H9 (cell line): Measurements from ENCODE around the gene PRR20G. TPM values are rescaled to one million over a fixed set of nuclear protein-coding genes. Genes with fewer than 3 reads are reported as not detected.

Source experiments
- DNase-seq: peaks from one replicate; pipeline ENCODE4 v3.0.0-alpha.2; 2017
- H2AFZ ChIP-seq: one replicate; pipeline ENCODE4 v1.6.1; 2013; ENCODE audit warnings: mild to moderate bottlenecking, low read length, control low read depth, moderate library complexity
- H2AK5ac ChIP-seq: 2 replicates; pipeline ENCODE4 v1.6.1; 2013; ENCODE audit warnings: low read length, control low read depth, mixed read lengths; ENCODE audit not compliant: insufficient read length
- H2BK120ac ChIP-seq: one replicate; pipeline ENCODE4 v1.6.1; 2013; ENCODE audit warnings: low read depth, mild to moderate bottlenecking, low read length, control low read depth, inconsistent platforms; ENCODE audit not compliant: poor library complexity, severe bottlenecking
- H2BK12ac ChIP-seq: 2 replicates; pipeline ENCODE4 v1.6.1; 2013; ENCODE audit warnings: low read length, control low read depth, mixed read lengths, low read depth; ENCODE audit not compliant: insufficient read length
- H2BK15ac ChIP-seq: 2 replicates; pipeline ENCODE4 v1.6.1; 2013; ENCODE audit warnings: low read depth, low read length, control low read depth
- H2BK20ac ChIP-seq: one replicate; pipeline ENCODE4 v1.6.1; 2013; ENCODE audit warnings: low read depth, mild to moderate bottlenecking, low read length, control low read depth, inconsistent platforms; ENCODE audit not compliant: poor library complexity, severe bottlenecking
- H2BK5ac ChIP-seq: 2 replicates; pipeline ENCODE4 v1.6.1; 2013; ENCODE audit warnings: low read length, control low read depth, mixed read lengths; ENCODE audit not compliant: insufficient read length
- H3K14ac ChIP-seq: 2 replicates; pipeline ENCODE4 v1.6.1; 2013; ENCODE audit warnings: low read length, control low read depth; ENCODE audit not compliant: insufficient read depth
- H3K18ac ChIP-seq: 2 replicates; pipeline ENCODE4 v1.6.1; 2013; ENCODE audit warnings: low read depth, mild to moderate bottlenecking, mixed read lengths, low read length, control low read depth; ENCODE audit not compliant: insufficient read length
- H3K23ac ChIP-seq: 2 replicates; pipeline ENCODE4 v1.6.1; 2013; ENCODE audit warnings: low read length, control low read depth, mixed read lengths, low read depth; ENCODE audit not compliant: insufficient read length
- H3K23me2 ChIP-seq: 2 replicates; pipeline ENCODE4 v1.6.1; 2013; ENCODE audit warnings: low read depth, mild to moderate bottlenecking, mixed read lengths, low read length, control low read depth; ENCODE audit not compliant: insufficient read length, poor library complexity, severe bottlenecking
- H3K27ac ChIP-seq: 2 replicates; pipeline ENCODE4 v1.5.1; 2013; ENCODE audit warnings: low read length, control low read depth, mixed read lengths, low read depth; ENCODE audit not compliant: insufficient read length
- H3K27me3 ChIP-seq: 2 replicates; pipeline ENCODE4 v1.6.1; 2013; ENCODE audit warnings: low read length, control low read depth, inconsistent platforms; ENCODE audit not compliant: insufficient read depth
- H3K4ac ChIP-seq: 2 replicates; pipeline ENCODE4 v1.6.1; 2013; ENCODE audit warnings: low read depth, mild to moderate bottlenecking, control low read depth, inconsistent platforms, low read length, moderate library complexity
- H3K4me1 ChIP-seq: 2 replicates; pipeline ENCODE4 v1.6.1; 2013; ENCODE audit warnings: low read length, control low read depth, inconsistent platforms; ENCODE audit not compliant: insufficient read depth
- H3K4me2 ChIP-seq: 2 replicates; pipeline ENCODE4 v1.6.1; 2013; ENCODE audit warnings: low read length, control low read depth, mixed read lengths; ENCODE audit not compliant: insufficient read length, insufficient read depth
- H3K56ac ChIP-seq: 2 replicates; pipeline ENCODE4 v1.6.1; 2013; ENCODE audit warnings: low read depth, mild to moderate bottlenecking, mixed read lengths, low read length, control low read depth; ENCODE audit not compliant: insufficient read length
- H3K79me1 ChIP-seq: 2 replicates; pipeline ENCODE4 v1.6.1; 2013; ENCODE audit warnings: low read depth, mild to moderate bottlenecking, moderate library complexity, low read length, control low read depth, inconsistent platforms; ENCODE audit not compliant: insufficient read depth, poor library complexity, severe bottlenecking
- H3K79me2 ChIP-seq: 2 replicates; pipeline ENCODE4 v1.6.1; 2013; ENCODE audit warnings: low read length, control low read depth, inconsistent platforms; ENCODE audit not compliant: insufficient read depth
- H3K9ac ChIP-seq: 2 replicates; pipeline ENCODE4 v1.6.1; 2013; ENCODE audit warnings: low read length, control low read depth, mixed read lengths; ENCODE audit not compliant: insufficient read length; ENCODE audit errors: extremely low read depth
- H3K9me3 ChIP-seq: one replicate; pipeline ENCODE4 v1.6.1; 2013; ENCODE audit warnings: low read depth, low read length, inconsistent platforms; ENCODE audit not compliant: control insufficient read depth
- H3T11ph ChIP-seq: one replicate; pipeline ENCODE4 v1.6.1; 2013; ENCODE audit warnings: mild to moderate bottlenecking, low read length, control low read depth, inconsistent platforms
- H4K20me1 ChIP-seq: one replicate; pipeline ENCODE4 v1.6.1; 2013; ENCODE audit not compliant: control insufficient read depth, insufficient read length, insufficient read depth
- H4K5ac ChIP-seq: 2 replicates; pipeline ENCODE4 v1.6.1; 2013; ENCODE audit warnings: low read depth, mild to moderate bottlenecking, mixed read lengths, low read length, control low read depth; ENCODE audit not compliant: insufficient read length
- H4K8ac ChIP-seq: replicated peaks from 2 replicates; pipeline ENCODE4 v1.6.1; 2013; ENCODE audit warnings: low read length, control low read depth, mixed read lengths, low read depth; ENCODE audit not compliant: insufficient read length
- H4K91ac ChIP-seq: 2 replicates; pipeline ENCODE4 v1.6.1; 2013; ENCODE audit warnings: low read depth, mild to moderate bottlenecking, moderate library complexity, mixed read lengths, low read length, control low read depth; ENCODE audit not compliant: insufficient read length
- H3K27ac Mint-ChIP-seq, 3 experiments: 2 replicates in 2 of 3; 3 replicates in 1 of 3; pipeline ENCODE4 v1.8.0; 2020 to 2021; ENCODE audit warnings: mixed read lengths in 3 of 3, mild to moderate bottlenecking in 1 of 3, moderate library complexity in 1 of 3
- H3K27me3 Mint-ChIP-seq: 2 replicates; pipeline ENCODE4 v1.8.0; 2021; ENCODE audit warnings: low read depth, mild to moderate bottlenecking, moderate library complexity, mixed read lengths
- H3K36me3 Mint-ChIP-seq, 3 experiments: 2 replicates in 2 of 3; 3 replicates in 1 of 3; pipeline ENCODE4 v1.8.0; 2020 to 2021; ENCODE audit warnings: low read depth in 3 of 3, mixed read lengths in 3 of 3; ENCODE audit not compliant: insufficient read depth in 1 of 3
- H3K4me1 Mint-ChIP-seq, 2 experiments: 2 replicates each; pipeline ENCODE4 v1.8.0; 2020; ENCODE audit warnings: mixed read lengths in 2 of 2
- H3K4me3 Mint-ChIP-seq, 2 experiments: 2 replicates in 1 of 2; 3 replicates in 1 of 2; pipeline ENCODE4 v1.8.0; 2020 to 2021; ENCODE audit warnings: mild to moderate bottlenecking in 2 of 2, mixed read lengths in 2 of 2, moderate library complexity in 1 of 2
- H3K9me3 Mint-ChIP-seq, 2 experiments: 2 replicates in 1 of 2; 3 replicates in 1 of 2; pipeline ENCODE4 v1.8.0; 2020; ENCODE audit warnings: mild to moderate bottlenecking in 2 of 2, mixed read lengths in 2 of 2, moderate library complexity in 1 of 2
- CTCF ChIP-seq: fragments of 200-600 bp; sonication (generic); conservative IDR thresholded peaks from 3 replicates; pipeline ENCODE4 v1.8.0; 2021; ENCODE audit warnings: antibody characterized with exemption, mild to moderate bottlenecking
- WGBS: extraction: QIAGEN DNeasy Blood & Tissue Kit; methylation state at CpG from one replicate; pipeline ENCODE4 v1.1.7; 2013; ENCODE audit warnings: missing lambda C conversion rate, low lambda C conversion rate, mixed read lengths; ENCODE audit not compliant: insufficient read length; ENCODE audit errors: extremely low coverage; 5-methylcytosine and 5-hydroxymethylcytosine counted together
- total RNA-seq: library from RNA; stranded (reverse); gene quantifications from 2 replicates; pipeline ENCODE4 v1.2.1, GENCODE V29; 2021

Gene PRR20G
- total RNA-seq, 1 experiment from 2014 or later, result 0.35 TPM

DNA sequence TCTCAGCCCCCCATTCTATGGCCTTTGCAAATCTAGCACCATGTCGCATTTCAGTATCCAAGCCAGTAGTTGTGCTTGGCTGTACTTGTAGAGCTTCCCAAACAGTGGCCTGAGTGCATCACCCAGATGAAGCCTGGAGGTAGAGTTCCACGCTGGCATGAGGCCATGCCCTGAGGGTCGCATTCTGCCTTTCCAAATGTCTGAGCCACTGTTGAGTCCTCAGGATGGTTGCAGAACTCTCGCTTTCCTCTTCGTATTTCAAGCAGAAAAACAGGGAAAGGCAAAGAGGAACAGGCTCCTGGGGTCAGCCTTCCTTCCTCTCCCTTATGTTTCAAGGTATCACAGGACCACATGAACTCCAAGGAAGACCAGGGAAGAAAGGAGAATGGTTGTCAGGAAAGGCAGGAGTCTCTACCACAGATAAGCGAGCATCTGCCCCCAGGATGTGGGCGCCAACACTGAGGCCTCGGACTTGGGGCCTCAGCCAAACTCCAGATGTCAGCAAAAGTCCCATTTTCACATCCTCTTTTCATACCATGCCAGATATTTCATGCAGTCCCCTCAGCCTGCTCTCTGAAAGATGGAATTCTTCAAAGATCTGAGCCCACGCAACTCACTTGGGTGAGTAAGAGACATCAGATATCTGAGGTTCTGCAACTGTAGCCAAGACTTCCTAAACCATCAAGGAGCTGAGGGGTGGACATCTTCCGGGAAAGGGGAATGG lies 19.4 kb upstream of the PRR20G start:
- Histone ChIP-seq H3K79me1 (no peaks in the 10 kb centered on the region), H2AK5ac (no peak overlapping the region), H4K20me1 (no peaks in the 10 kb centered on the region), H3K56ac (no peak overlapping the region), H2BK12ac (no peak overlapping the region), H4K91ac (no peak overlapping the region), H3K27me3 (no peaks in the 10 kb centered on the region), H3K4me2 (no peak overlapping the region), H3K18ac (no peak overlapping the region), H2BK15ac (no peak overlapping the region), H3K23ac (no peak overlapping the region), H3K9ac (no peak overlapping the region), H2BK120ac (no peak overlapping the region), H3K14ac (no peak overlapping the region), H3K4ac (no peak overlapping the region), H2BK5ac (no peak overlapping the region), H4K5ac (no peak overlapping the region), H3K4me1 (no peaks in the 10 kb centered on the region), H3K27ac (no peak overlapping the region), H3T11ph (no peak overlapping the region), H2AFZ (no peak overlapping the region), H3K9me3 (no peaks in the 10 kb centered on the region), H3K79me2 (no peaks in the 10 kb centered on the region), H4K8ac (no peak overlapping the region), H3K23me2 (no peaks in the 10 kb centered on the region), H2BK20ac (no peak overlapping the region)
- Mint-ChIP-seq H3K4me3 (no peak overlapping the region), H3K9me3 (peaks cover 3 to 4% of the 10 kb centered on the region in 2 experiments; a peak in 4 of 5 replicates), H3K27ac (no peak overlapping the region), H3K27me3 (peaks cover 29% of the 10 kb centered on the region), H3K4me1 (peaks cover 6 to 7% of the 10 kb centered on the region in 2 experiments; a peak in 3 of 4 replicates), H3K36me3 (no peaks in the 10 kb centered on the region; a peak in 1 of 7 replicates)
- WGBS, result no CpG with 5 or more reads among the region's 10 CpGs
- TF ChIP-seq CTCF, result no peak
- DNase-seq, result no peak
